IMR-90 (cell line): Measurements from ENCODE around the gene SLC49A4. TPM values are rescaled to one million over a fixed set of nuclear protein-coding genes. Genes with fewer than 3 reads are reported as not detected.

Experiments used
- ATAC-seq: fragments of 200-7000 bp; cut with Tn5 transposase; 2 replicates; pipeline ENCODE4 v1.9.1; 2020; ENCODE audit warnings: low read depth, mild to moderate bottlenecking, moderate library complexity
- BruUV-seq: library from RNA; stranded (reverse); fragments of 400-500 nt; replicated peaks from 2 replicates; lab custom pipeline; 2021; lab: Mats Ljungman, UMichigan
- CTCF ChIA-PET: fragments of 300-600 bp; formaldehyde crosslinking; extraction: SDS; loops from one replicate; lab custom pipeline; 2021; ENCODE audit warnings: antibody characterized with exemption; lab: Yijun Ruan, JAX
- POLR2A ChIA-PET: fragments of 300-600 bp; sonication (Branson Sonifier 250); formaldehyde crosslinking; loops from one replicate; lab custom pipeline; 2022; ENCODE audit warnings: antibody characterized with exemption; ENCODE audit not compliant: unreplicated experiment; lab: Charles Lee
- DNase-seq: peaks from one replicate; pipeline ENCODE4 v3.0.0; 2013
- H2AFZ ChIP-seq: replicated peaks from 2 replicates; pipeline ENCODE3; 2013; ENCODE audit warnings: low read length, mild to moderate bottlenecking; ENCODE audit not compliant: poor library complexity
- H2AK5ac ChIP-seq: 2 replicates; pipeline ENCODE4 v1.6.1; 2013; ENCODE audit warnings: low read depth, low read length, inconsistent platforms
- H2AK9ac ChIP-seq: replicated peaks from 2 replicates; pipeline ENCODE3; 2013; ENCODE audit warnings: mild to moderate bottlenecking, low read depth, low read length, moderate library complexity; ENCODE audit not compliant: poor library complexity
- H2BK120ac ChIP-seq: 2 replicates; pipeline ENCODE4 v1.6.1; 2013; ENCODE audit warnings: low read depth, low read length, inconsistent platforms
- H2BK15ac ChIP-seq: 3 replicates; pipeline ENCODE4 v1.6.1; 2013; ENCODE audit warnings: low read depth, low read length, inconsistent platforms
- H2BK20ac ChIP-seq: 2 replicates; pipeline ENCODE4 v1.6.1; 2013; ENCODE audit warnings: low read depth, mild to moderate bottlenecking, inconsistent platforms, low read length, moderate library complexity
- H2BK5ac ChIP-seq: 2 replicates; pipeline ENCODE4 v1.6.1; 2013; ENCODE audit warnings: mild to moderate bottlenecking, low read depth, low read length, inconsistent platforms; ENCODE audit not compliant: poor library complexity, severe bottlenecking
- H3K14ac ChIP-seq: replicated peaks from 2 replicates; pipeline ENCODE4 v1.6.1; 2013; ENCODE audit warnings: low read depth, low read length, inconsistent platforms
- H3K18ac ChIP-seq: 2 replicates; pipeline ENCODE4 v1.6.1; 2013; ENCODE audit warnings: low read depth, low read length, control low read depth
- H3K23ac ChIP-seq: 2 replicates; pipeline ENCODE4 v1.6.1; 2013; ENCODE audit warnings: low read depth, low read length, inconsistent platforms
- H3K27ac ChIP-seq: 2 replicates; pipeline ENCODE4 v1.5.1; 2013; ENCODE audit warnings: mild to moderate bottlenecking, control low read depth, low read length; ENCODE audit not compliant: insufficient read depth
- H3K27me3 ChIP-seq: 2 replicates; pipeline ENCODE4 v1.6.1; 2013; ENCODE audit warnings: low read length; ENCODE audit not compliant: control insufficient read depth, insufficient read depth
- H3K36me3 ChIP-seq: 2 replicates; pipeline ENCODE4 v1.6.1; 2013; ENCODE audit warnings: low read length, mixed read lengths; ENCODE audit not compliant: control insufficient read depth, insufficient read depth
- H3K4ac ChIP-seq: 2 replicates; pipeline ENCODE4 v1.6.1; 2013; ENCODE audit warnings: low read depth, low read length, inconsistent platforms
- H3K4me1 ChIP-seq: 2 replicates; pipeline ENCODE4 v1.6.1; 2013; ENCODE audit warnings: low read length, mixed read lengths; ENCODE audit not compliant: control insufficient read depth, insufficient read depth
- H3K4me2 ChIP-seq: 2 replicates; pipeline ENCODE4 v1.6.1; 2013; ENCODE audit warnings: low read depth, mild to moderate bottlenecking, control low read depth, low read length, moderate library complexity
- H3K4me3 ChIP-seq: 2 replicates; pipeline ENCODE4 v1.5.1; 2013; ENCODE audit warnings: low read depth, mild to moderate bottlenecking, control low read depth, low read length, moderate library complexity; ENCODE audit not compliant: insufficient read depth
- H3K56ac ChIP-seq: 2 replicates; pipeline ENCODE4 v1.6.1; 2013; ENCODE audit warnings: low read length, inconsistent platforms; ENCODE audit not compliant: insufficient read depth; ENCODE audit errors: extremely low read depth
- H3K79me1 ChIP-seq, 2 experiments: 2 replicates each; pipeline ENCODE4 v1.6.1; 2013; ENCODE audit warnings: low read length in 2 of 2, inconsistent platforms in 1 of 2, low read depth in 1 of 2
- H3K9ac ChIP-seq: 2 replicates; pipeline ENCODE4 v1.6.1; 2013; ENCODE audit warnings: low read depth, low read length, control low read depth
- H3K9me1 ChIP-seq: 2 replicates; pipeline ENCODE4 v1.6.1; 2013; ENCODE audit warnings: low read length, inconsistent platforms; ENCODE audit not compliant: insufficient read depth
- H3K9me3 ChIP-seq: 2 replicates; pipeline ENCODE4 v1.6.1; 2013; ENCODE audit warnings: low read length; ENCODE audit not compliant: control insufficient read depth, insufficient read depth
- H4K20me1 ChIP-seq: 2 replicates; pipeline ENCODE4 v1.6.1; 2013; ENCODE audit warnings: low read length, inconsistent platforms; ENCODE audit not compliant: insufficient read depth
- H4K5ac ChIP-seq: 2 replicates; pipeline ENCODE4 v1.6.1; 2013; ENCODE audit warnings: mild to moderate bottlenecking, low read depth, low read length, control low read depth
- H4K8ac ChIP-seq, 2 experiments: 2 replicates each; pipeline ENCODE4 v1.6.1; 2013; ENCODE audit warnings: low read depth in 2 of 2, low read length in 2 of 2, control low read depth in 1 of 2, inconsistent platforms in 1 of 2
- H4K91ac ChIP-seq: 2 replicates; pipeline ENCODE4 v1.6.1; 2013; ENCODE audit warnings: low read depth, low read length, inconsistent platforms; ENCODE audit not compliant: insufficient read depth
- BHLHE40 ChIP-seq: fragments of 150-350 bp; IDR thresholded peaks from 2 replicates; pipeline ENCODE4 v1.6.1; 2016; ENCODE audit warnings: mild to moderate bottlenecking, low read depth, low read length
- CEBPB ChIP-seq: IDR thresholded peaks from 2 replicates; pipeline ENCODE4 v1.6.1; 2012; ENCODE audit warnings: low read depth, low read length, improper control_type of control experiment
- CHD1 ChIP-seq: IDR thresholded peaks from 2 replicates; pipeline ENCODE4 v1.6.1; 2012; ENCODE audit warnings: low read depth, low read length, improper control_type of control experiment
- ELK1 ChIP-seq: fragments of 150-350 bp; IDR thresholded peaks from 2 replicates; pipeline ENCODE4 v1.6.1; 2016; ENCODE audit warnings: low read depth, mild to moderate bottlenecking, low read length, moderate library complexity, borderline replicate concordance
- FOS ChIP-seq: fragments of 150-350 bp; IDR thresholded peaks from 2 replicates; pipeline ENCODE4 v1.6.1; 2016; ENCODE audit warnings: low read depth, low read length
- MAFK ChIP-seq: IDR thresholded peaks from 2 replicates; pipeline ENCODE4 v1.6.1; 2012; ENCODE audit warnings: low read depth, low read length, improper control_type of control experiment
- MAZ ChIP-seq: IDR thresholded peaks from 2 replicates; pipeline ENCODE4 v1.6.1; 2012; ENCODE audit warnings: low read depth, mild to moderate bottlenecking, low read length, improper control_type of control experiment, moderate library complexity, borderline replicate concordance
- MXI1 ChIP-seq: IDR thresholded peaks from 2 replicates; pipeline ENCODE4 v1.6.1; 2012; ENCODE audit warnings: low read depth, mild to moderate bottlenecking, low read length, moderate library complexity, borderline replicate concordance
- NFE2L2 ChIP-seq: fragments of 150-350 bp; IDR thresholded peaks from 2 replicates; pipeline ENCODE4 v1.6.1; 2016; ENCODE audit warnings: low read depth, mild to moderate bottlenecking, low read length
- POLR2A ChIP-seq: IDR thresholded peaks from 2 replicates; pipeline ENCODE4 v1.6.1; 2012; ENCODE audit warnings: mild to moderate bottlenecking, low read depth, low read length
- RAD21 ChIP-seq: IDR thresholded peaks from 2 replicates; pipeline ENCODE4 v1.6.1; 2012; ENCODE audit warnings: low read length, improper control_type of control experiment
- RCOR1 ChIP-seq: IDR thresholded peaks from 2 replicates; pipeline ENCODE4 v1.6.1; 2012; ENCODE audit warnings: mild to moderate bottlenecking, low read length, improper control_type of control experiment; ENCODE audit not compliant: insufficient replicate concordance
- RFX5 ChIP-seq: IDR thresholded peaks from 2 replicates; pipeline ENCODE4 v1.8.0; 2012; ENCODE audit warnings: low read depth, mild to moderate bottlenecking, low read length, moderate library complexity
- SMC3 ChIP-seq: fragments of 150-350 bp; IDR thresholded peaks from 2 replicates; pipeline ENCODE4 v1.6.1; 2016; ENCODE audit warnings: low read depth, mild to moderate bottlenecking, antibody characterized with exemption, low read length, moderate library complexity
- WGBS, 2 experiments: methylation state at CpG; one replicate each; pipeline versions ENCODE4 v1.1.5 to v1.1.7; 2013; ENCODE audit warnings: missing lambda C conversion rate in 2 of 2; ENCODE audit not compliant: insufficient read length in 1 of 2; ENCODE audit errors: extremely low coverage in 2 of 2; 5-methylcytosine and 5-hydroxymethylcytosine counted together
- dilution Hi-C: fragments of 300-500 bp; cut with HindIII; formaldehyde crosslinking; loops from one replicate; pipeline ENCODE4 v1.14.3; 2018; ENCODE audit warnings: low sequenced_read_pairs; ENCODE audit not compliant: unreplicated experiment
- in situ Hi-C: fragments of 300-500 bp; cut with MboI; formaldehyde crosslinking; loops from 3 replicates; pipeline ENCODE4 v1.14.3; 2019; ENCODE audit warnings: low sequenced_read_pairs, inconsistent platforms, mixed read lengths
- intact Hi-C: fragments of 100-400 bp; cut with micrococcal nuclease; formaldehyde crosslinking; loops from 2 replicates; pipeline ENCODE4 v1.10.0; 2022
- polyA plus RNA-seq, 3 experiments: library from polyadenylated mRNA; depleted of rRNA; stranded (reverse); fragments of >200 nt; gene quantifications; 2 replicates each; pipeline ENCODE4 v1.2.3, GENCODE V29; 2012; ENCODE audit warnings: low replicate concordance in 1 of 3
- total RNA-seq: library from RNA; depleted of rRNA; stranded (reverse); fragments of >200 nt; gene quantifications from 2 replicates; pipeline ENCODE4 v1.2.3, GENCODE V29; 2012
- TF ChIP-seq, protein P1 (sequence below): conservative IDR thresholded peaks from 2 replicates; pipeline ENCODE4 v1.5.1; 2012; ENCODE audit warnings: mild to moderate bottlenecking, low read depth, low read length, improper control_type of control experiment
- TF ChIP-seq, protein P2 (sequence below): fragments of 150-350 bp; IDR thresholded peaks from 2 replicates; pipeline ENCODE4 v1.6.1; 2017; ENCODE audit warnings: mild to moderate bottlenecking, antibody characterized with exemption, low read length, low read depth

The SLC49A4 gene
- total and polyA plus RNA-seq, 2 of the 4 experiments (the other 2 are of a cell fraction) = 6.5 to 6.8 TPM

GRCh38 chr3:122919291-122919610 lies 124.4 kb downstream of the SLC49A4 start:
- ChIA-PET POLR2A (no interaction called here), CTCF (no interaction called here)
- Histone ChIP-seq H4K91ac (no peak overlapping the region), H3K9me3 (no peaks in the 10 kb centered on the region; the same call in 1 of the 2 replicates), H4K5ac (no peak overlapping the region), H3K4ac (no peak overlapping the region), H4K20me1 (no peaks in the 10 kb centered on the region), H2AFZ (no peak overlapping the region), H3K9me1 (no peaks in the 10 kb centered on the region), H3K4me1 (no peaks in the 10 kb centered on the region), H2BK15ac (no peak overlapping the region), H3K18ac (no peak overlapping the region), H4K8ac (no peak overlapping the region), H2AK9ac (no peak overlapping the region), H3K27me3 (peaks cover 67% of the 10 kb centered on the region), H2BK120ac (no peak overlapping the region), H3K56ac (no peak overlapping the region), H3K14ac (no peak overlapping the region), H2AK5ac (no peak overlapping the region), H2BK5ac (no peak overlapping the region), H3K9ac (no peak overlapping the region), H3K4me2 (no peak overlapping the region), H3K36me3 (no peaks in the 10 kb centered on the region), H2BK20ac (no peak overlapping the region), H3K4me3 (no peak overlapping the region), H3K79me1 (no peaks in the 10 kb centered on the region), H3K27ac (no peak overlapping the region), H3K23ac (no peak overlapping the region)
- in situ Hi-C loops = no loop called here
- no peak for TF ChIP-seq ELK1
- TF ChIP-seq CEBPB = no peak
- TF ChIP-seq, protein P1, sequence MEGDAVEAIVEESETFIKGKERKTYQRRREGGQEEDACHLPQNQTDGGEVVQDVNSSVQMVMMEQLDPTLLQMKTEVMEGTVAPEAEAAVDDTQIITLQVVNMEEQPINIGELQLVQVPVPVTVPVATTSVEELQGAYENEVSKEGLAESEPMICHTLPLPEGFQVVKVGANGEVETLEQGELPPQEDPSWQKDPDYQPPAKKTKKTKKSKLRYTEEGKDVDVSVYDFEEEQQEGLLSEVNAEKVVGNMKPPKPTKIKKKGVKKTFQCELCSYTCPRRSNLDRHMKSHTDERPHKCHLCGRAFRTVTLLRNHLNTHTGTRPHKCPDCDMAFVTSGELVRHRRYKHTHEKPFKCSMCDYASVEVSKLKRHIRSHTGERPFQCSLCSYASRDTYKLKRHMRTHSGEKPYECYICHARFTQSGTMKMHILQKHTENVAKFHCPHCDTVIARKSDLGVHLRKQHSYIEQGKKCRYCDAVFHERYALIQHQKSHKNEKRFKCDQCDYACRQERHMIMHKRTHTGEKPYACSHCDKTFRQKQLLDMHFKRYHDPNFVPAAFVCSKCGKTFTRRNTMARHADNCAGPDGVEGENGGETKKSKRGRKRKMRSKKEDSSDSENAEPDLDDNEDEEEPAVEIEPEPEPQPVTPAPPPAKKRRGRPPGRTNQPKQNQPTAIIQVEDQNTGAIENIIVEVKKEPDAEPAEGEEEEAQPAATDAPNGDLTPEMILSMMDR = no peak
- TF ChIP-seq POLR2A = no peak
- no peak for TF ChIP-seq BHLHE40
- no peak for TF ChIP-seq RAD21
- TF ChIP-seq, protein P2, sequence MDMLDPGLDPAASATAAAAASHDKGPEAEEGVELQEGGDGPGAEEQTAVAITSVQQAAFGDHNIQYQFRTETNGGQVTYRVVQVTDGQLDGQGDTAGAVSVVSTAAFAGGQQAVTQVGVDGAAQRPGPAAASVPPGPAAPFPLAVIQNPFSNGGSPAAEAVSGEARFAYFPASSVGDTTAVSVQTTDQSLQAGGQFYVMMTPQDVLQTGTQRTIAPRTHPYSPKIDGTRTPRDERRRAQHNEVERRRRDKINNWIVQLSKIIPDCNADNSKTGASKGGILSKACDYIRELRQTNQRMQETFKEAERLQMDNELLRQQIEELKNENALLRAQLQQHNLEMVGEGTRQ = no peak
- TF ChIP-seq MAFK = no peak
- no peak for TF ChIP-seq SMC3
- TF ChIP-seq NFE2L2 = no peak
- TF ChIP-seq MAZ = no peak
- TF ChIP-seq MXI1 = no peak
- TF ChIP-seq RCOR1 = no peak
- TF ChIP-seq FOS = no peak
- no peak for TF ChIP-seq CHD1
- TF ChIP-seq RFX5 = no peak
- intact Hi-C loops = no loop called here
- 60% methylated on average over 1 of the region's 3 CpGs; no CpG with 5 or more reads in 1 of the 2 experiments for WGBS, 2 experiments
- no peak for ATAC-seq
- BruUV-seq = no TSS peak
- no peak for DNase-seq
- dilution Hi-C loops = no loop called here
